Sigmoid colon (tissue), 7 donors: ENCODE results near the gene ACP5. TPM values are rescaled to one million over a fixed set of nuclear protein-coding genes. Genes with fewer than 3 reads are reported as not detected.

Experiments used
- DNase-seq: peaks from one replicate; pipeline ENCODE4 v3.0.0-alpha.2; 2019
- H3K27ac ChIP-seq, 4 donors: fragments of 200-600 bp; sonication (generic); one replicate each; pipeline ENCODE4 v1.5.1; 2016 to 2019; ENCODE audit warnings: mild to moderate bottlenecking in 1 of 4
- H3K27me3 ChIP-seq, 3 donors: fragments of 200-600 bp; sonication (generic); one replicate each; pipeline ENCODE4 v1.5.1; 2019; ENCODE audit warnings: mild to moderate bottlenecking in 1 of 3
- H3K36me3 ChIP-seq, 4 donors: fragments of 200-600 bp; sonication (generic); one replicate each; pipeline ENCODE4 v1.5.1; 2016 to 2019
- H3K4me1 ChIP-seq, 4 donors: fragments of 200-600 bp; sonication (generic); one replicate each; pipeline ENCODE4 v1.5.1; 2017 to 2019
- H3K4me3 ChIP-seq, 4 donors: fragments of 200-600 bp; sonication (generic); one replicate each; pipeline ENCODE4 v1.5.1; 2017 to 2019; ENCODE audit warnings: mild to moderate bottlenecking in 2 of 4, moderate library complexity in 1 of 4
- H3K9me3 ChIP-seq, 4 donors: fragments of 200-600 bp in 3 of 4; sonication (generic) in 3 of 4; one replicate each; pipeline versions ENCODE4 v1.5.1 to v1.6.1; 2013 to 2019
- EP300 ChIP-seq, 4 donors: sonication (generic); formaldehyde crosslinking; IDR thresholded peaks; one replicate each; pipeline ENCODE4 v1.6.1; 2017; ENCODE audit warnings: antibody characterized with exemption in 4 of 4
- POLR2A ChIP-seq, 2 donors: fragments of 450-650 bp; IDR thresholded peaks; one replicate each; pipeline ENCODE4 v1.6.1; 2016; ENCODE audit warnings: antibody characterized with exemption in 2 of 2, mild to moderate bottlenecking in 2 of 2, moderate library complexity in 2 of 2
- POLR2AphosphoS5 ChIP-seq, 4 donors: sonication (generic); formaldehyde crosslinking; IDR thresholded peaks; one replicate each; pipeline ENCODE4 v1.6.1; 2017; ENCODE audit warnings: antibody characterized with exemption in 4 of 4
- WGBS, 2 donors: extraction: QIAGEN DNeasy Blood & Tissue Kit; methylation state at CpG; one replicate each; pipeline ENCODE4 v1.1.7; 2013; 5-methylcytosine and 5-hydroxymethylcytosine counted together
- intact Hi-C: fragments of 100-400 bp; cut with DNase I; formaldehyde crosslinking; loops from one replicate; pipeline ENCODE4 v1.15.1; 2023
- polyA plus RNA-seq, 3 donors: library from polyadenylated mRNA; stranded (reverse); fragments of 200-250 nt; gene quantifications; one replicate each; pipeline ENCODE4 v1.2.3, GENCODE V29; 2013
- total RNA-seq, 4 donors: library from RNA; depleted of rRNA; stranded (reverse); fragments of >200 nt; gene quantifications; one replicate each; pipeline ENCODE4 v1.1.0, GENCODE V29; 2016
- TF ChIP-seq, protein P1 (sequence below), 4 experiments: fragments of 450-650 bp in 3 of 4; fragments of 200-600 bp in 1 of 4; IDR thresholded peaks; one replicate each; pipeline ENCODE4 v1.5.1; 2016 to 2019; ENCODE audit warnings: antibody characterized with exemption in 4 of 4, mild to moderate bottlenecking in 3 of 4, moderate library complexity in 2 of 4
- donor health status: healthy with polysubstance abuse.
- donor health status: Bipolar disorder and iron deficiency.
- donor health status: healthy.

The ACP5 gene
- total and polyA plus RNA-seq, 7 donors = 7.6 to 266 (median 23.5) TPM

GRCh38 chr19:11563532-11563931, 13.9 kb downstream of the ACP5 start:
- TF ChIP-seq POLR2A (IDR thresholded peaks at IDR 0.05) (no peak), EP300 (IDR thresholded peaks at IDR 0.05) (no peak), POLR2AphosphoS5 (IDR thresholded peaks at IDR 0.05) (no peak)
- TF ChIP-seq, protein P1, sequence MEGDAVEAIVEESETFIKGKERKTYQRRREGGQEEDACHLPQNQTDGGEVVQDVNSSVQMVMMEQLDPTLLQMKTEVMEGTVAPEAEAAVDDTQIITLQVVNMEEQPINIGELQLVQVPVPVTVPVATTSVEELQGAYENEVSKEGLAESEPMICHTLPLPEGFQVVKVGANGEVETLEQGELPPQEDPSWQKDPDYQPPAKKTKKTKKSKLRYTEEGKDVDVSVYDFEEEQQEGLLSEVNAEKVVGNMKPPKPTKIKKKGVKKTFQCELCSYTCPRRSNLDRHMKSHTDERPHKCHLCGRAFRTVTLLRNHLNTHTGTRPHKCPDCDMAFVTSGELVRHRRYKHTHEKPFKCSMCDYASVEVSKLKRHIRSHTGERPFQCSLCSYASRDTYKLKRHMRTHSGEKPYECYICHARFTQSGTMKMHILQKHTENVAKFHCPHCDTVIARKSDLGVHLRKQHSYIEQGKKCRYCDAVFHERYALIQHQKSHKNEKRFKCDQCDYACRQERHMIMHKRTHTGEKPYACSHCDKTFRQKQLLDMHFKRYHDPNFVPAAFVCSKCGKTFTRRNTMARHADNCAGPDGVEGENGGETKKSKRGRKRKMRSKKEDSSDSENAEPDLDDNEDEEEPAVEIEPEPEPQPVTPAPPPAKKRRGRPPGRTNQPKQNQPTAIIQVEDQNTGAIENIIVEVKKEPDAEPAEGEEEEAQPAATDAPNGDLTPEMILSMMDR (IDR thresholded peaks at IDR 0.05) = no peak
- Histone ChIP-seq H3K4me3 (no peak overlapping the region), H3K9me3 (no peaks in the 10 kb centered on the region), H3K27ac (no peak overlapping the region), H3K4me1 (peaks cover 0 to 16% (median 12%) of the 10 kb centered on the region in 4 donors), H3K36me3 (no peaks in the 10 kb centered on the region), H3K27me3 (no peaks in the 10 kb centered on the region)
- WGBS, 2 donors = 87 to 91% methylated on average over 8 of the region's 8 CpGs
- DNase-seq = no peak
- intact Hi-C loops = loop anchor here (5.0 kb wide), 1 partner anchor 36 kb away; the partner anchor contains the start of gene ECSIT

DNA sequence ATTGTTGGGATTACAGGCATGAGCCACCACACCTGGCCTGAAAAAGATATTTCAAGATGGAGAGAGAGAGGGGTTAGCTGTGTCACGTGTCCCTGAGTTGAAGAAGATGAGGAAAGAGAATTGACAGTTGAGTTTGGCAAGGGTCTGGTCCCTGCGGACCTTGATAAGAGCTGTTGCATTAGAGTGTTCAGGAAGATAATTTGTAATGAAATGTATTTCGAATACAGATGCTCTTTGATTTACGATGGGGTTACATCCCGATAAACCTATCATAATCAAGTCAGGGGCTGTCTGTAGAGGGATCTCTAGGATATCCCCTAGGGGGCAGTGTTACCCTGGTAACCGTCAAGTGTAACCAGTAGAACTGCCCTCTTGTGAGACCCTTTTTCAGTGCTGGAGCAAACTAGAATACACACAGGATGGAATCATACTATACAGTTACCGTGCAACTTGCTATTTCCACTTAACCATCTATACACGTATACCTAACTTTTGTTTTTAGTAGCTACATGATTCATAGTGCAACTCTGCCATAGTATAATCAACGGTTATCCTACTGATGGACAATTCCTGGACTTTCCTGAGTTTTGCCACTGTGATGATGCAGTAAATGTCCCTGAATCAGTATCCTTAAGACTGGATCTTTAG, 16.9 kb downstream of the ACP5 start:
- H3K9me3 ChIP-seq = no peaks in the 10 kb centered on the region
- no peak for TF ChIP-seq POLR2AphosphoS5 (IDR thresholded peaks at IDR 0.05)
- TF ChIP-seq, protein P1 (IDR thresholded peaks at IDR 0.05) = peak in 3 of 4 experiments; percentile 23 to 49 (median 48)
- peak overlapping the region in 2 of 4 donors; percentile 19 to 86 for H3K27ac ChIP-seq
- WGBS, 2 donors = 15 to 17% methylated on average over 9 of the region's 9 CpGs
- DNase-seq = peak; percentile 66
- H3K4me1 ChIP-seq = peaks cover 0 to 41% (median 32%) of the 10 kb centered on the region in 4 donors
- intact Hi-C loops = loop anchor here (2.0 to 5.0 kb wide), 2 partner anchors 26 to 33 kb away; partner anchors contain the start of gene ECSIT
- peaks cover 0 to 4% (median 0%) of the 10 kb centered on the region in 4 donors for H3K36me3 ChIP-seq
- H3K4me3 ChIP-seq = no peak overlapping the region
- no peaks in the 10 kb centered on the region for H3K27me3 ChIP-seq

- peak within 1 kb of the TSS; percentile 82 to 86 (median 84) for H3K27ac ChIP-seq
- H3K9me3 ChIP-seq = no peaks in the 10 kb centered on the region
- WGBS, 2 donors = 2% methylated on average over 57 of the region's 57 CpGs
- intact Hi-C loops = loop anchor here (2.0 kb wide), 1 partner anchor 54 kb away; the partner anchor contains the start of gene ZNF653
- peaks cover 0 to 41% (median 32%) of the 10 kb centered on the region in 4 donors for H3K4me1 ChIP-seq
- no peaks in the 10 kb centered on the region for H3K27me3 ChIP-seq
- peak; percentile 99 for DNase-seq
- peaks cover 0 to 16% (median 5%) of the 10 kb centered on the region in 4 donors for H3K36me3 ChIP-seq
- peak within 1 kb of the TSS; percentile 64 to 89 (median 74) for H3K4me3 ChIP-seq
- peak; percentile 91 to 98 (median 96) for TF ChIP-seq POLR2AphosphoS5 (IDR thresholded peaks at IDR 0.05)
- TF ChIP-seq EP300 (IDR thresholded peaks at IDR 0.05) = peak in 2 of 4 donors; percentile 14 to 24
- peak; percentile 86 to 88 for TF ChIP-seq POLR2A (IDR thresholded peaks at IDR 0.05)
- TF ChIP-seq, protein P1 (IDR thresholded peaks at IDR 0.05) = peak in 2 of 4 experiments; percentile 18 to 35
Measured at GRCh38 chr19:11558881-11559828, 18.3 kb downstream of the ACP5 start, which contains the start of gene ELOF1. Gene ELOF1 (minus strand): TSS chr19:11559230. CDS start chr19:11554347, 4,883 bp downstream.

DNA sequence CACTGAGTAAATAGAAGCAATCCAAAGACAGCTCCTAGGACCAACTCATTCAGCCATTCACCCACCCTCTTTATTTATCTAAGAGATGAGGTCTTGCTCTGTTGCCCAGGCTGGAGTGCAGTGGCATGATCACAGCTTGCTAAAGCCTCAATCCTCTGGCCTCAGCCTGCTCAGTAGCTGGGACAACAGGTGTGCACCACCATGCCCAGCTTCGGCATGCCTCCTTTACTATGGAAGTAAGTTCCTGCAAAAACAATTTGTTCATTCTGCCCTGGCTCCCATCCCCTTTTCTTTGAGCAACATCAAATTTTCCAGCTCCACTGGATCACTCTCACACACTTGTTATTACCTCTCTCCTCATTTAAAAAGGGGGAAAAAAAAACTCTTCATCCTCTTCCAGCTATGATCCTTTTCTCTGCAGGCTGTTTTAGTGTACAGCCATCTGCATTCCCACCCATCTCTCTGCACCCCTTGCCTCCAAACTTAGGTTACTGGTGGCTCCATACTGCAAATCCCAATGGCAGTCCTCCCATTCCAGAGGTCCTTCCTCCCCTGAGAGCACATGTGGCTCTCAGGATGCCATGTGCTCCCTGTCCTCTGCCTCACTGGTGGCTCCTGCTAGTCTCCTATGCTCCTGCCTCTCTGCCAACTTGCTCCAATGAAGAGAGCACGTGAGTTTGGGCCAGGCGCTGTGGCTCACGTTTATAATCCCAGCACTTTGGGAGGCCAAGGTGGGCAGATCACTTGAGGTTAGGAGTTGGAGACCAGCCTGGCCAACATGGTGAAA, 20.6 kb downstream of the ACP5 start:
- Histone ChIP-seq H3K4me1 (peaks cover 0 to 49% (median 41%) of the 10 kb centered on the region in 4 donors), H3K27me3 (no peaks in the 10 kb centered on the region), H3K4me3 (no peak overlapping the region), H3K27ac (no peak overlapping the region), H3K9me3 (no peaks in the 10 kb centered on the region), H3K36me3 (peaks cover 5 to 34% (median 19%) of the 10 kb centered on the region in 4 donors)
- TF ChIP-seq EP300 (IDR thresholded peaks at IDR 0.05) (no peak), POLR2A (IDR thresholded peaks at IDR 0.05) (no peak), POLR2AphosphoS5 (IDR thresholded peaks at IDR 0.05) (no peak)
- TF ChIP-seq, protein P1 (IDR thresholded peaks at IDR 0.05) = no peak
- intact Hi-C loops = no loop called here
- DNase-seq = no peak
- 88 to 89% methylated on average over 4 of the region's 4 CpGs for WGBS, 2 donors
